Measurements from ENCODE around the gene TMEM18.
"Not testable (repeated sequence)": the region's sequence is repeated elsewhere in the genome, so short reads cannot be mapped to it uniquely, and the experiment has no call there.

Gene TMEM18

DNA sequence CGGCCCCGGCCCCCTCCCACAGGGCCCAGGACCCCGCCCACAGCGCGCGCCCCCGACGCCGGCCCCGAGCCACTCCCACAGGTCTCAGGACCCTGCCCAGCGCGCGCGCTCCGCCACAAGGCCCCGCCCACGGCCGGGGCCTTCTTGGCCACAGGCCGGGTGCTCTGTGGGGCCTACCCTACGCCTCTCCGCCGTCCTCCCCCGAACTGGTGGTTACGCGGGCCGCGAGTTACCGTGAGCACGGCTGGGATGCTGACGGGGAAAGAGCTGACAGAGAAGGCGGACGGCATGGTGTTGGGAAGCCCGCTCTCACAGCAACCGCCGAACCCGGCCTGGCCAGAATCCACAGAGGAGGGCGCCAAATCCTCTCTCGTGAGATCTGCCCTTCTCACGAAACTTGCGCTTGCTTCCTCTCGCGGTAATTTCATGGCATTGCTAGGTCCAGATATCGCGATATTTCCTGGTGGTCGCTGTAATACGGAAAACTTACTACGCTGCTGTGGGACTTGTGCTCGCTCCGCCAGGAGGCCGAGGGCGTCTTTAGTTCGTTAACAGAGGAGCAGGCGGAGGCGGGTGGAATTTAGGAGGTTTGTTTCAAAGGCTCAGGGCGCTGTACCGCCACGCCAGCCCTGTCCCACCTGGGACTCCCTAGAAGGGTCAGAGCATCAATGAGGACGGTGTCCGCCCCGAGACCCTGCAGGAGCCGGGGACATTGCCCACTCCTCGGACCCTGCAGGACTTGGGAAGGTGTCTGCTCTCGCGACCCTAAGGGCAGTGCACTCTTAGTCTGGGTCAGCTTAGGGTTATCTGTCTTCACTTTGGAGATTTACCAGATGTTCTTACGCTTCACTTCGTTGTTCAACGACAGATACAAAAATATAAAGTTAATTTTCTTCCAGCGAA, at the start of gene TMEM18:
Gene TMEM18, minus strand, starts transcription at position 351 of the 903 bp plus-strand sequence. Its CDS starts 61 bp downstream, at position 290.
- peak; percentile 90 for DNase-seq (ENCODE audit: low read depth)

DNA sequence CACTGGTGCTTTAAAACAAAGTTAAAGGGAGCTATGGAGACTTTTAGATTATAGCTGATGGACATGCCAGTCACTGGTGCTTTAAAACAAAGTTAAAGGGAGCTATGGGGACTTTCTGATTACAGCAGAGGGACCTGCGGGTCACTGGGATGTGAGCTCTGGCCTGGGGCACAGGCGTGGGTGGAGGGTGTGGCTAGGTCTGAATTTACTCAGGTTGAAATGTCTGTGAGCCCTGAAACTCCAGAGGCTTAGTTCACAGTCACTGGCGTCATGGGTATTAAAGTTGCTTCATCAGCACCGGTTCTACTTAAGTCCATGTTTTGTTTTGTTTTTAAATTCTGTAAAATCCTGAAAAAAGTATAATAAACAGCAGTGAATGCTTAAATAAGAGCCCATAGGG, 49.0 kb upstream of the TMEM18 start:
- no peak for DNase-seq (ENCODE audit: low read depth)

DNA sequence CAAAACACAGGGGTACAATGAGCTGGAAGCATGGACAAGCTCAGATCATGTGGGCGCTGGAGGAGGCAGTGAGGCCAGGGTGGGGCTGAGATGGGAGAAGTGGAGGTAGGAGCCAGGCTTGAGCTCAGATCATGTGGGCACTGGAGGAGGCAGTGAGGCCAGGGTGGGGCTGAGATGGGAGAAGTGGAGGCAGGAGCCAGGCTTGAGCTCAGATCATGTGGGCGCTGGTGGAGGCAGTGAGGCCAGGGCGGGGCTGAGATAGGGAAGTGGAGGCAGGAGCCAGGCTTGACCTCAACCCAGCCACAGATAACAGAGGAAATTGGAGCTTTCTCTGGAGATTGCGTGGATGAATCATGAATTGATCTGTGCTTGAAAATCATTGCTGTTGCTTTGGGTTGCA, 48.3 kb upstream of the TMEM18 start:
- no peak for DNase-seq (ENCODE audit: low read depth)

DNA sequence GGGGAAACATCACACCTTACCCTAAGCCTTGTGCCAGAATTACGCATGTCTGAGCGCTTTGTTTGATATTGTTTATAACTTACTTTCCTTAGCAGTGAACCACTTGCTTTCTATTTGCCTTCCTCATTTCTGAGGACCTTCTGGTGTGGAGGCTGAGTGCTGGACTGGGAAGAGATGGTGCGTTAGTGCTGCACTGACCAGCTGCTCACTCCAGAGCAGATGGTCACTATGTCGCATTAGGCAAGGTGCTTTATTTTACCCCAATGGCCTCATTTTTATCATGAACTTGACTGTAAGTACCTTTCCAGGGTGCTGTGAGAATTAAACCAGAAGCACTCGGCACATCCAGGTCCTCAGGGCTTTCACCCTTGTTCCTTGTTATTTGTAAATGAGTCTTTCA, 46.6 kb upstream of the TMEM18 start:
- no peak for DNase-seq (ENCODE audit: low read depth)

DNA sequence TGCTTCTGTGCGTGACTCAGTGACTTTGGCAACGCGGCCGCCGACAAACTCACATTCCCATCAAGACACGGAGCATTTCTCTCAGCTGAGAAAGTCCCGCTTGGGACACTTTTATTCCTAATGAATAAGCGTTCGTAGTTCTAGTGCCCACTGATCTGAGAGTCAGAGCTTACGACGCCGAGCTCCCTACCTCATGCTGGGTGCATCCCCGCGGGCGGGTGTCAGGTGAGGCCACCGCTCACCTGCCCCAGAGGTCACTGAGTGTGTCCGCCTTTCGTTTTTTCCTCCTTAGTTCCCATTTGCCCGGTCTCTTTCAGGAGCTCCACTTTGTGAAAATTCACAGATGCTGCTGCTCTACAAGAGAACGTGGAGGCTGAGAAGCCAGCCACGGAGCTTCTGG, 43.6 kb upstream of the TMEM18 start:
- no peak for DNase-seq (ENCODE audit: low read depth)

DNA sequence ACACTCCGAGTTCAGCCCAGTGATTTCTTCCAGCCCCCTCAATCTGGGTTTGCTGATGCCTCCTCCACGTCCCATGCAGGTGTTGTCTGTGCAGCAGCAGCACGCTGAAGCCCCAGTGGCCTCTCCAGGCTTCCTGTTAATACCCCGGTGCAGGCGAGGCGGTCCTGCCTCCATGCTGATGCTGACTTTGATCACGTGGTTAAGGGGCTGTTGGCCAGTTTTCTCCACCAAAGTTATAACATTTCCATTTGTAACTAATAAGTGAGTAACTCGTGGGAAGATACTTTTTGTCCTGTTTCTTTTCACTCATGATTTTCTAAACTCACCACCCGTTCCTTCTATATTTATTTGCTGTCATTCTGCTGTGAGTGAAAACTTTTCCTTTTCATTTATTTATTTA, 42.5 kb upstream of the TMEM18 start:
- DNase-seq (ENCODE audit: low read depth): no peak

DNA sequence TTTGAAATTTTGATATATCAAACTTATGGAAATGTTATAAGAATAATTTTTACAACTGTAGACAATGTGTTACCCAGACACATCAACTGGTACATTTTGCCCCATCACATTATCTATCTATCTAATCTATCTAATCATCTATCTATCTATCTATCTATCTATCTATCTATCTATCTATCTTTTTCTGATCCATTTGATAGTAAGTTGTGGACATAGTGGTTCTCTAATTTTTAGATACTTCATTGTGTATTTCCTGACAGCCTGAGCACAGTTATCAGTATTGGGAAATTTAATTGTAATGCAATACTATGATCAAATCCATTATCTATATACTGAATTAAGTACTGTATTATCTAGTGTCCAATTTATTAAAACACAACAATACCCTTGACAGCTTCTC, 42.0 kb upstream of the TMEM18 start:
- no peak for DNase-seq (ENCODE audit: low read depth)

DNA sequence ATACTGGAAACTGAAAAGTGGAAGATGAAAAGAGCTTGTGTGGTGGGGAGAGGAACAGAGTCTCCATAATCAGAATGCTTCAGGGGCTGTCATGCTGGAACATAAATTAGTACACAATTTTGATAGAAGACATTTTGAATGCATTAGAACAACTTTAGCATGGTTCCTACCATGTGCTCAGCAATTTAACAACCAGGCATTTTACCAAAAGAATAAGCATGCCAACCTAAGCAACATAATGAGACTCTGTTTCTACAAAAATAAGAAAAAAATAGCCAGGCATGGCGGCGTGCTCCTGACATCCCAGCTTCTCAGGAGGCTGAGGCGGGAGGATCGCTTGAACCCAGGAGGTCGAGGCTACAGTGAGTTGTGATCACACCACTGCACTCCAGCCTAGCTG, 40.5 kb upstream of the TMEM18 start:
- DNase-seq (ENCODE audit: low read depth): no peak

DNA sequence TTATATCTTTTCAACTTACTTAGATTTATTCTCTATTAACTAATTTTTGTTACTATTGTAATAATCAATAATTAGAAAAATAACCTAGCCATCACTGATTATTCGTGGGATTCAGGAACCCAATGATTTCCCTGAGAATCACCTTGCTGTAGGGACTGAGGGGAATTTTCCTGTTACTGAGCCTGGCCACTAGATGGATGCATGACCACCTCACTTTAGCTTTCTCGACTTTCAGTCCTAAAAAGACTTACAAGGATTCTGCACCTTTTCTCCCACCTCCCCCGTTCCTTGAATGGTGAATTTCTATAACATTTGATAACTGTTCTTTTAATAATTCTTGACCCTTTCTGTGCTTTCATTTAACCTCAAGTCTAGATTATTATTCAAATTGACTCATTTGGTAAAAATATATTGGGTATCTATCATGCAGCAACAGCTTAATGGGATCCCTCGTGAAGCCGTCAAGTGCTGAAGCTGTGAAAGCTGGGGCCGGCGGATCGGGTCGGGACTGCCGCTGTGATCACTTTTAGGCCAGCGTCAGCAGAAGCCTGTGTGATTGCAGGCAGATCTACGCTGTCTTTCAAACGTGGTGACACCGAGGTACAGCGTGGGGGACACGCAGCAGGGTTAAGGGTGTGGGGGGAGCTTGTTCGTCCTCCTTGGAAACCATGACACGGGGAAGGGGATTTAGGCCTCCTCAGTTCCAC, 38.8 kb upstream of the TMEM18 start:
- no peak for DNase-seq (ENCODE audit: low read depth)

DNA sequence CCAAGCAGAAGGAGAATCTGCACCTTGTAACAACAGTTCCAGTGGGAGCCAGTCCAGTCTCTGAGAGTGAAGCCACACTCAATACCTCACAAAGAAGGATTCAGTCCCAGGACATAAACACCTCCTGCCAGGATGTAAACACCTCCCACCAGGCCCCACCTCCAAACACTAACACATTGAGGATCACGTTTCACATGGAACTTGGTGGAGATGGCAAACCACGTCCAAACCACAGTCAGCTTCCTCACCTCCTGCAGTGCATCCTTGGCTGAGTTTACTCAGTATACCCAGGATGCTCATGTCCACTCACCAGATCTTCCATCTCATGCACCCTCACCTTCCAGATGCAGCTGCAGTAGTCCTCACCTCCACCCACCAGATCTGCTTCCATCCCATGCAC, 37.8 kb upstream of the TMEM18 start:
- no peak for DNase-seq (ENCODE audit: low read depth)

DNA sequence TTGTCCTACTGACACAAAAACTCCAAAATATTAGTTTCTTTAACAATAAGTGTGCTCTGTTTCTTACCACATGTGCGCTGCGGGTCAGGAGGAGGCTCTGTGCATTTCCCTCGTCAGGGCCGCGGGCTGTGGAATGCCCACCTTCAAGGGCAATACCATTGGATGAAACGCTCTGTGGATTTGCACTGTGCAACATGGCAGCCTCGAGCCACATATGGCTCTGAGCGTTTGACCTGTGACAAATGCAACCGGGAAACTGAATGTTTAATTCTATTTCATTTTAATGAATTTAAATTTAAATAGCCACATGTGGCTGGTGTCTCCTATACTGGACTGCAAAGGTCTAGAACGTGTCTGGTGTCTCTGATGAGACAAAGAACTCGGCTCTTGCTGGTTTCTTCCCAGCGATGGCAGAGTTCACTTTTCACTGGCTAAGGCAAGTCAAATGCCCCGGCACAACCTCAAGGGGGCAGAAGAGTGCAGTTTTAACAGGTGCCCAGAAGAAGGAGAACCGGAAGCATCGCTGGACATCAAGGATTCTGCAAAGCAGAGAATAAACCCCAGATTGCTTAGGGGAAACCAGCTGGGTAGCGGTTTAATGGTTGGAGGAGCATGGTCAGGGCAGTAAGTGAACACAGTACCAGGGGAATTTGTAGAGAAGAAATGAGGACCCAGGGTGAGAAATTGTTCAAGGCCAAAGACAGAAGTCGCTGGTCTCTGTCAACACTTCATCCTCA, 37.0 kb upstream of the TMEM18 start:
- no peak for DNase-seq (ENCODE audit: low read depth)

DNA sequence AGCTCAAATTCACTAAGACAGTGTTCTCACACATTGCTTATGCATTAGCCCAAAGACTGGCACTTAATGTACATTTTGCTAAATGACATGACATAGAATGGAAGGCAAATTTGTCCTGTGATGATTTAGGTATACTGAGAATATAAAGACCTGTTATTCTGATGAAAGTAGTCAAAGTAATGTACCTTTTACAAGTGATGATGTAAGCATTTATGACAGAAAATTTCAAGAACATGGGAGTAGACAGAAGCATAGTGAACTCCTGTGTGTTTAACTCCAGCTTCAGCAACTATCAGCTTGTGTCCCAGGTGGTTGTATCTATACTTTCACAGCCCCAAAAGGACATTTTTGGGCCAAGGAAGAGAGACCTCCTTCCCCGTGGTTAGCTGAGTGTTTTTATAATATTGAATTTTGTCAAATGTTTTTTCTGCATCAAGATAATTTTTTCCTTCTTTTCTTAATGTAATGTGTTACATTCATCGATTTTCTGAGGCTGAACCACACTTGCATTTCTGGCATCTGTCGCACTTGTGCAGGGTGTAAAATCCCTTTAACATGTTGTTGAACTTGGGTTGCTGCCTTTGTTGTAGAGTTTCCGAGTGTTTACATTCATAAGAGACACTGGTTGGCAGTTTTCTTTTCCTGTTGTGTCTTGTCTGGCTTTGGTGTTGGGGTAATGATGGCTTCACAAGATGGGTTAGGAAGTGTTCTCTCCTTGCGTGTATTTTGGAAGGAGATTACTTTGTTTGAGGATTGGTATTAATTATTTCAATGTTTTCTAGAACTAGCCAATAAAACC, 33.9 kb upstream of the TMEM18 start:
- no peak for DNase-seq (ENCODE audit: low read depth)

DNA sequence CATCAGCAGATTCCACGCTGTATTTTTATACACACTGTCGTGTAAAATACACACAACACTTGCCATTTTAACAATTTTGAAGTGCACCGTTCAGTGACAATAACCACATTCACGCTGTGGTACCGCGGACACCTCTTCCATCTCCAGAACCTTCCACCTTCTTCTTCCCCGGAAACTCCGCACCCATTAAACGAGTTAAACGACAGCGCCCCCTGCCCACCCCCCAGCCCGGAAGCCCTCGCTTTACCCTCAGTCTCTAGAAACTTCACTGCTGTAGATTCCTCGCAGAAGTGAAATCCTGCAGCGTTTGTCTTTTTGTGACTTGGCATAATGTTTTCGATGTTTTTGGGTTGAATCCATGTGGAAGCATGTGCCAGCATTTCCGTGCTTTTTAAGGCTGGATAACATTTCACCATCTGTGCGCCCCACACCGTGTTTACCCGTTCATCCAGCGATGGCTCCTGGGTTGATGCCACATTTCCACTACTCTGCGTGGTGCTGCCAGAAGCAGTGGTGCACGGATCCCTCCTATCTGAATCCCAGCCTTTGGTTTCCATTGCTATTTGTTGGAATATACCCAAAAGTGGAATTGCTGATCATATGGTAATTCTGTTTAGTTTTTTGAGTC, 32.0 kb upstream of the TMEM18 start:
- no peak for DNase-seq (ENCODE audit: low read depth)

DNA sequence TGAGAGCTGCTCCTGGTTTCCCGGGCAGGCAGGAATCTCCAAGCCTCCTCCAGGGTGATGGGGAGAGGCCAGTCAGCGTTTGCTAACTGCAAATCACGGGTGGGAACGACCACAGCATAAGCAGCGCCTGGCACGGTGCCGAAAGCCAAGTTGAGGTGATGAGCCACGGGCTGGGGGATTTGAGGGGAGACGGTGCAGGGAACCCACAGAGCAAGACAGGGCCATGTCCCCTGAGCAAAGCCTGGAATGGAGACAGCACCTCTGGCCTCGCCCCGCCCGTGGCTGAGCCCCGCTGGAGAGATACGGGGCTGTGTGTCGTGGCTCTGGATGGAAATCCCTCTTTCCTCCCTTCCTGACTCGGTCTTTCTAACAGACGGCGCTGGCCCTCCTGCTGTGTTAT, 31.5 kb upstream of the TMEM18 start:
- no peak for DNase-seq (ENCODE audit: low read depth)

DNA sequence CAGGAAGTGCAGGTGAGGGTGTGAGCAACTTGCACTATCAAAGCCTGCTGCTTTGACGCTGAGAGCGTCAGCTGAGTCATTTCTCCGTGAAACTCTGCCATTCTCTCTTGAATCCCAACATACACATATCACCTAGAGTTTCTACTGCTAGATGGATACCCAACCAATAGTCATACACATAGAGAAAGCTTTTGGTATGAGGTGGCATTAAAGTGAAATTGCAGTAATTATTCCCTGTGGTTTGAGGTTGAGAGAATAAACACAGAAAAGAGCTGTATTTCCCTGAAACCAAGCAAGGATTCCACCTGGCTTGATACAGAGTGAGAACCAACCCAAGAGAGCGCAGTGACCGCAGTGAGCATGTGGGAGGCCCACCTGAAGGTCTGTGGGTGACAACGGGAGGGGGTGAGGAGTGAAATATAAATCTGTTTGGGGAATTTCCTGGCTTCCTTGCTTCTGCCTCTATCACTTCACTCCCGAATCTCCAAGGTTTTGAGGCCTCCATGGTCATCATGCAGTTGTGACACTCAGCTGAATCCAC, 28.8 kb upstream of the TMEM18 start:
- DNase-seq (ENCODE audit: low read depth): no peak

DNA sequence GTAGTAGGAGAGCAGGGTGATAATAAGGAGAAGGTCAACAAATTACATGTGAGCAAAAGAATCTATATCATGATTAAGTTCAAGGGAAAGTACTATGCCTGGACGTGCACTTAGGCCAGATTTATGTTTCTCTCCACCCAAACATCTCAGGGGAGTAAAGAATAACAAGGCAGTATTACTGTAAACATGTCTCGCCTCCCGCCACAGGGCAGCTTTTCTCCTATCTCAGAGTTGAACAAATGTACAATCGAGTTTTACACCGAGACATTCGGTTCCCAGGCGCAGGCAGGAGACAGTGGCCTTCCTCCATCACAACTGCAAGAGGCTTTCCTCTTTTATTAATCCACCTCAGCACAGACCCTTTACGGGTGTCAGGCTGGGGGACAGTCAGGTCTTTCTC, 25.6 kb upstream of the TMEM18 start:
- not testable (repeated sequence) for DNase-seq (ENCODE audit: low read depth)

DNA sequence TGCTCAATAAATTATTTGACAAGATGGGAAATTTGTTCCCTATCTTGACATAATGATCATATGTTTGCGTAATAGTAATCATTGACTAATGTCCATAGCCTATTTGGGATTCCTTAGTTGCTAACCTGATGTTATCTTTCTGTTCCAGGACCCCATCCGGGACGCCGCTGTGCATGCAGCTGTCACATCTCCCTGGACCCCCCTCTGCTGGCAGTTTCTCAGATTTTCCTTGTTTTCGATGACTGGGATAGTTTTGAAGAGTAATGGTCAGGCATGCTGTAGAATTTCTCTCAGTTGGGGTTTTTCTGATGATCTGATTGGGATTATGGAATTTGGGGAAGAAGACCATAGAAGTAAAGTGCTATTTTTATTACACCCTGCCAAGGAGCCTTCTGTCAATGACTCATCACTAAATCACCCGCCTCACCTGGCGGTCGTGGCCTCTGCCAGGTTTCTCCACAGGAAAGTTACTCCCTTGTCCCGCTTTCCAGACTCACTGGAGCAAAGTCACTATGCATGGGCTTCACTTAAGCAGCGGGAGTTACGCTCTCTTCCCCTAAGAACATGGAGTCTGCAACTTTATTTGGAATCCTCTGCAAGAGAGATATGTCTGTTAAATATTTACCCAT, 19.9 kb upstream of the TMEM18 start:
- no peak for DNase-seq (ENCODE audit: low read depth)

DNA sequence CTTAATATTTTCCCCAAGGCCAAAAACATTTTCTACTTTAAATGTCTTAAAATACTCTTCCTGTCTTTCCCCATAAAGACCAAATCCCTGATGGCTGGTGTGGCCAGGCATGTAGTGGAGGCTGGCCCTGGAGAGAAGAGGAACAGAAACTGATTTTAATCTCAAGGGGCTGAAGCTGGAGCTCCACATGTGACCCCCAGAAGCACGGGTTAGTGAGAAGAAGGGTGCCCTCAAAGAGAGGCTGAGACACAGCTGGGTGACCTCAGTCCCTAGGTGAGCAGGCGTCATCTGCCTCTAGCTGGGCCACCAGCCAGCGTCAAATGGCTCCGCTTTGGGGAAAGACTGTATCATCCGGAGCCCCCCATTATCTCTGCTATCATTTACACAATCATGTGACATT, 19.3 kb upstream of the TMEM18 start:
- DNase-seq (ENCODE audit: low read depth): no peak

DNA sequence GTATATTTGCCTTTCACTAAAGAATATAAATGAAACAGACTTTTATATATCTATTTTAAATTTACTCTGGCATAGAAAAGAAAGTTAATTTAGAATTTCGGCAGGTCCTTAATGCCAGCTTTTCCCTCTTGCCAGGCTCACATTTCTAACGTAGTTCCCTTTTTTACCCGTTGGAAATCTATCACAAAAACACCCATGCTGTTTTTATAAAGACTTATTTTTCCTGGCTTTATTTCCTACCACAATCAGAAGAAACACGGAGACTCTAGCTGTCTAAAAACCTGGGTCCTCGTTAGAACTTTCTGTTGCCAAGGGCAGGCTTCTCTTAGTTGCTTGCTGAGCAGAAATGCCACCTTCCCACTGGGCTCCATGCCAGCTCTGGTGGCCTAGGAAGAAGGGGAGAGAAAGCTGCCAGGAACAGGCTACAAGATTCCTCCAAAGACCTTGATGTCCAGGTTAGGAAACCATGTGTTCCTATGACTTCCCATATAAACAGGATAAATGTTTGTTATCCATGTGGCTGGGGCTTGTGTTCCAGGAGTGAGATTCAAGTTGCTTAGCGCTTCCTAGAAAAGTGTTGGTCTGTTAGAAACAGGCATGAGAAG, 17.8 kb upstream of the TMEM18 start:
- DNase-seq (ENCODE audit: low read depth): no peak

DNA sequence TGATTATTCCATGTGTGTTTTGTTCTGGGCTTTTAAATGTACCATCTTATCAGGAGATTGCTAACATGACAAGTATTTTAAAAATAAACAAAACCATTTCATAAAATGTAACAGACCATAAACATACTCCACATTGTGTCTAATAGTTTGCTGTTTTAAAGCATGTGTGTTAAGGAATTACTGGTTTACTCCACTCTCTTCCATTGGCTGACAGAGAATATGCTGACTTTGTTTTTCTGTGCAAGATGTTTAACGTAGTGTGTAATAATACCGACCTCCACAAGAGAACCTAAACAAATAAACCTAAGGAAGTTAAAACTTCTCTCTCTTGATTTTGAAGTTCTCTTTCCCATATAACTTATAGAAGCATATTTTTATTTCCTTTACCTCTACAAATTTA, 17.0 kb upstream of the TMEM18 start:
- DNase-seq (ENCODE audit: low read depth): no peak

Data from GM04503 (cell line).